ENCODE measurements around the gene SRGAP3. TPM values are rescaled to one million over a fixed set of nuclear protein-coding genes. Genes with fewer than 3 reads are reported as not detected.

The SRGAP3 gene
- polyA plus RNA-seq, 5 donors = 20.3 to 22.3 (median 20.7) TPM

Other genes with a start within 250 kb of the SRGAP3 start
- gene THUMPD3, start 113.4 kb upstream of the SRGAP3 start, polyA plus RNA-seq (ENCODE audit: insufficient read depth in 1 of 5, insufficient read length in 5 of 5, low replicate concordance in 1 of 5) = 10 to 100 TPM; 41.4 to 62.2 (median 49.6) TPM
- gene SETD5, start 148.0 kb upstream of the SRGAP3 start, polyA plus RNA-seq (ENCODE audit: insufficient read depth in 1 of 5, insufficient read length in 5 of 5, low replicate concordance in 1 of 5) = 100 to 1,000 TPM; 132 to 186 (median 159) TPM